Tibial nerve (tissue), 4 donors: ENCODE results near the gene MIPEP. TPM values are rescaled to one million over a fixed set of nuclear protein-coding genes. Genes with fewer than 3 reads are reported as not detected.

Source experiments
- DNase-seq, 2 donors: peaks; one replicate each; pipeline ENCODE4 v3.0.0-alpha.2; 2019; ENCODE audit warnings: low spot score in 2 of 2
- H3K27ac ChIP-seq, 4 donors: fragments of 200-600 bp; sonication (generic) in 3 of 4; one replicate each; pipeline ENCODE4 v1.5.1; 2017 to 2019; ENCODE audit warnings: mild to moderate bottlenecking in 1 of 4
- H3K27me3 ChIP-seq, 2 donors: fragments of 200-600 bp; sonication (generic) in 1 of 2; one replicate each; pipeline versions ENCODE4 v1.5.1 to v1.6.0; 2017 to 2019
- H3K36me3 ChIP-seq, 3 donors: fragments of 200-600 bp; sonication (generic); one replicate each; pipeline ENCODE4 v1.5.1; 2018 to 2019
- H3K4me1 ChIP-seq, 4 donors: fragments of 200-600 bp; sonication (generic) in 3 of 4; one replicate each; pipeline ENCODE4 v1.5.1; 2017 to 2019
- H3K4me3 ChIP-seq, 4 donors: fragments of 200-600 bp; sonication (generic) in 3 of 4; one replicate each; pipeline ENCODE4 v1.5.1; 2017 to 2019; ENCODE audit warnings: mild to moderate bottlenecking in 1 of 4, moderate library complexity in 1 of 4
- H3K9me3 ChIP-seq, 4 donors: fragments of 200-600 bp; sonication (generic) in 3 of 4; one replicate each; pipeline ENCODE4 v1.5.1; 2017 to 2019
- EP300 ChIP-seq, 2 donors: sonication (generic); formaldehyde crosslinking; IDR thresholded peaks; one replicate each; pipeline ENCODE4 v1.6.1; 2017; ENCODE audit warnings: antibody characterized with exemption in 2 of 2, mild to moderate bottlenecking in 1 of 2
- POLR2A ChIP-seq, 2 donors: fragments of 450-650 bp; IDR thresholded peaks; one replicate each; pipeline ENCODE4 v1.6.1; 2017; ENCODE audit warnings: antibody characterized with exemption in 2 of 2, mild to moderate bottlenecking in 2 of 2, moderate library complexity in 2 of 2
- WGBS, 2 donors: methylation state at CpG; one replicate each; pipeline ENCODE4 v1.1.5; 2018; 5-methylcytosine and 5-hydroxymethylcytosine counted together
- total RNA-seq, 4 donors: library from RNA; depleted of rRNA; stranded (reverse); fragments of >200 nt; gene quantifications; one replicate each; pipeline ENCODE4 v1.1.0, GENCODE V29; 2016
- TF ChIP-seq, protein P1 (sequence below), 5 experiments: fragments of 200-600 bp in 3 of 5; fragments of 450-650 bp in 2 of 5; sonication (generic) in 3 of 5; IDR thresholded peaks; one replicate each; pipeline ENCODE4 v1.5.1; 2016 to 2019; ENCODE audit warnings: antibody characterized with exemption in 5 of 5, mild to moderate bottlenecking in 3 of 5, moderate library complexity in 2 of 5

The MIPEP gene
- total RNA-seq, 4 donors from 2014 or later: 8.4 to 25.8 (median 16.4) TPM

DNA sequence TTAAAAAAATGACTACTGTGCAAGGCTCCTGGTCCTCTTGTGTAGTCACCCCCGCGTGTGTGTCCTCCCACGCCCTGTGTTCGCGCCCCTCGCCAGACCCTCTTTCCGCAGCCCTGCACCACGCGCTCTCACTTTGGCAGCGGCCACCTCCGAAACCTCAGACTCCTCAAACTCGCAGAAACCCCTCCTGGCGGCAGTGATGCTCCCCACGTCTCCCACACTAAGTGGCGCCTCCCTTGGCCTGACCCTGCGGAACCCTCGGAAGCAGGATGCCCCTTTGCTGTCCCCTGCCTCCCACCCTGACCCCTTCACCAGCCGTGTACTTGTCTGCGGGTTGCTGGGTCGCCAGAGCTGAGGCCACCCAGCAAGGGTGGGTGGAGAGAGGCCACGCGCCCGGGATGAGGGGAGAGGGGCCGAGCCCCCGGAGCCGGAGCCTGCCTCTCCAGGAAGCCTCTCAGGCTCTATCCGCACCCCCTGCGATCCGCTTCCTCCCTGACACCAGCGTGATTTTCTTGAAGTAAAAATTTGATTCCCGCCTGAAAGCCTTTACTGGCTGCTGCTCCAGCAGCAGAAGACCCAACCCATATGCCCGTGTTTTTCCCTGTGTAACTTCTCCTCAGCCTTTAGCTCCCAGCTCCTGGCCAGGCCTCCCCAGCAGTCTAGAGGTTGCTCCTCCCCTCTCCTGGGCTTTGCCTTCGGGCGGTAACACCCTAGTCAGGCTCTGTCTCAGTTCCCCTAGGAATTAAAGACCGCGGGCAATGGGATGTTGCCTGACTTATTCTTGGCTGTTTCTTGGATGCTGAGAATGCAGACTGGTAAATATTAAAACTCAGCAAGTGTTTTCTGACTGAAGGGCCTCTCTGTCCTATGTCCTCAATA, 55.2 kb downstream of the MIPEP start:
- H3K27ac ChIP-seq: no peak overlapping the region
- H3K36me3 ChIP-seq: peaks cover 0 to 30% (median 0%) of the 10 kb centered on the region in 3 donors
- no peak overlapping the region for H3K4me3 ChIP-seq
- no peaks in the 10 kb centered on the region for H3K9me3 ChIP-seq
- TF ChIP-seq, protein P1, sequence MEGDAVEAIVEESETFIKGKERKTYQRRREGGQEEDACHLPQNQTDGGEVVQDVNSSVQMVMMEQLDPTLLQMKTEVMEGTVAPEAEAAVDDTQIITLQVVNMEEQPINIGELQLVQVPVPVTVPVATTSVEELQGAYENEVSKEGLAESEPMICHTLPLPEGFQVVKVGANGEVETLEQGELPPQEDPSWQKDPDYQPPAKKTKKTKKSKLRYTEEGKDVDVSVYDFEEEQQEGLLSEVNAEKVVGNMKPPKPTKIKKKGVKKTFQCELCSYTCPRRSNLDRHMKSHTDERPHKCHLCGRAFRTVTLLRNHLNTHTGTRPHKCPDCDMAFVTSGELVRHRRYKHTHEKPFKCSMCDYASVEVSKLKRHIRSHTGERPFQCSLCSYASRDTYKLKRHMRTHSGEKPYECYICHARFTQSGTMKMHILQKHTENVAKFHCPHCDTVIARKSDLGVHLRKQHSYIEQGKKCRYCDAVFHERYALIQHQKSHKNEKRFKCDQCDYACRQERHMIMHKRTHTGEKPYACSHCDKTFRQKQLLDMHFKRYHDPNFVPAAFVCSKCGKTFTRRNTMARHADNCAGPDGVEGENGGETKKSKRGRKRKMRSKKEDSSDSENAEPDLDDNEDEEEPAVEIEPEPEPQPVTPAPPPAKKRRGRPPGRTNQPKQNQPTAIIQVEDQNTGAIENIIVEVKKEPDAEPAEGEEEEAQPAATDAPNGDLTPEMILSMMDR (IDR thresholded peaks at IDR 0.05): no peak
- TF ChIP-seq POLR2A (IDR thresholded peaks at IDR 0.05) (no peak), EP300 (IDR thresholded peaks at IDR 0.05) (no peak)
- H3K27me3 ChIP-seq: no peaks in the 10 kb centered on the region
- H3K4me1 ChIP-seq: peaks cover 0 to 4% (median 0%) of the 10 kb centered on the region in 4 donors
- DNase-seq: no peak
- 89 to 91% methylated on average over 36 of the region's 36 CpGs for WGBS, 2 donors

DNA sequence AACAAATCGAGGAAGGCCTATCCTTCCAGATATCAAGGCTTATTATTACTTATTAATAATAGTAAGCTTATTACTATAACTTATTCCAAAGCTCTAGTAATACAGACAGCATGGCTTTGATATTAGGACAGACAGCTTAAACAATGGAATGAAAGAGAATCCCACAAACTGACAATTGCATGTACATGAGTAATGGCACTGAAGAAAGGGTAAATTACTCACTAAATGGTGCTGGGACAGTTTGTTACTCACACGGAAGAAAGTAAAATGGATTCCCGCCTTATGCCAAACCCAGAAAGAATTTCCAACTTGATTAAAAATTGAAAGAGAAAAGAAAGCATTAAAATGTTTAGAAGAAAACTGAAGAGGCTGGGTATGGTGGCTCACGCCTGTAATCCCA, 60.3 kb downstream of the MIPEP start:
- no peak overlapping the region for H3K27ac ChIP-seq
- no peaks in the 10 kb centered on the region for H3K27me3 ChIP-seq
- peaks cover 0 to 6% (median 0%) of the 10 kb centered on the region in 3 donors for H3K36me3 ChIP-seq
- H3K9me3 ChIP-seq: no peaks in the 10 kb centered on the region
- H3K4me3 ChIP-seq: no peak overlapping the region
- no peak for DNase-seq
- WGBS, 2 donors: 80 to 88% methylated on average over 4 of the region's 4 CpGs
- no peak for TF ChIP-seq POLR2A (IDR thresholded peaks at IDR 0.05)
- TF ChIP-seq, protein P1 (IDR thresholded peaks at IDR 0.05): no peak
- no peak for TF ChIP-seq EP300 (IDR thresholded peaks at IDR 0.05)
- peaks cover 0 to 4% (median 0%) of the 10 kb centered on the region in 4 donors for H3K4me1 ChIP-seq

DNA sequence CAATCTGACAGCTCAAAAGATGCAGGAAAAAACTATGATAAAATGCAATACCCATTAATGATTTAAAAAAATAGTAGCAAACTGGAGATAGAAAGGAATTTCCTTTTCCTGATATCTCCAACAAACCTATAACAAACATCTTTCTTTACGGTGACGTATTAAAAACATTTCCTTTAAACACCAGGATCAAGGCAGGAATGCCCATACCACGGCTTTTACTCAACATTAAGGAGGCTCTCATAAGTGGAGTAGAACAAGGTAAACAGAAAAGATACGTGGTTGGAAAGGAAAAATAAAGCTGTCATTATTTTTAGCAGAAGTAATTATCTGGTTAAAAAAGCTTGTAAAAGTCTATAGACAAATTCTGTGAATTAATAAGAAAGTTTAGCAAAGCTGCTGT, 61.1 kb downstream of the MIPEP start:
- Histone ChIP-seq H3K36me3 (no peaks in the 10 kb centered on the region), H3K4me3 (no peak overlapping the region), H3K4me1 (peaks cover 0 to 4% (median 0%) of the 10 kb centered on the region in 4 donors), H3K27ac (no peak overlapping the region), H3K9me3 (no peaks in the 10 kb centered on the region), H3K27me3 (no peaks in the 10 kb centered on the region)
- 88 to 95% methylated on average over 4 of the region's 4 CpGs for WGBS, 2 donors
- DNase-seq: no peak
- TF ChIP-seq EP300 (IDR thresholded peaks at IDR 0.05): no peak

DNA sequence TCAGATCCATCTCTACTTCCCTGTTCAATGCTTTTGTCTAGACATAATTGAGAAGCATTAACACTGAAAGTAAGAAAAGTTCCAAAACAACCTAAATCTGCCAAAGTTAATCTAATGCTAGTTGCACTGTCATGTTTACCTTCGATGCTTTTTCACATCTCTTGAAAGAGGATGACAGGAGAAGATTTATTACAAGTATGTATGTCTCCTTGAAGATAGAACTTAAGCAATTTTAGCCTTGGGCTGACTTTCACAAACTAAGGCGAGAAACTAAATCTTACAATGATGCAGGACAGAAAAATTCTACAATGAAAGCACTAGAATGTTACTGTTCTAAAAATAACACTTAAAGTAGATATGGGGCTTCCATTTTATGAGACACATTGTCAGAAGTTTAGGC, 64.0 kb downstream of the MIPEP start:
- TF ChIP-seq EP300 (IDR thresholded peaks at IDR 0.05) (no peak), POLR2A (IDR thresholded peaks at IDR 0.05) (no peak)
- TF ChIP-seq, protein P1 (IDR thresholded peaks at IDR 0.05): no peak
- H3K27me3 ChIP-seq: no peaks in the 10 kb centered on the region
- H3K27ac ChIP-seq: no peak overlapping the region
- H3K9me3 ChIP-seq: no peaks in the 10 kb centered on the region
- H3K36me3 ChIP-seq: peaks cover 0 to 5% (median 0%) of the 10 kb centered on the region in 3 donors
- DNase-seq: no peak
- H3K4me3 ChIP-seq: no peak overlapping the region
- 90 to 95% methylated on average over 2 of the region's 2 CpGs for WGBS, 2 donors
- no peaks in the 10 kb centered on the region for H3K4me1 ChIP-seq

DNA sequence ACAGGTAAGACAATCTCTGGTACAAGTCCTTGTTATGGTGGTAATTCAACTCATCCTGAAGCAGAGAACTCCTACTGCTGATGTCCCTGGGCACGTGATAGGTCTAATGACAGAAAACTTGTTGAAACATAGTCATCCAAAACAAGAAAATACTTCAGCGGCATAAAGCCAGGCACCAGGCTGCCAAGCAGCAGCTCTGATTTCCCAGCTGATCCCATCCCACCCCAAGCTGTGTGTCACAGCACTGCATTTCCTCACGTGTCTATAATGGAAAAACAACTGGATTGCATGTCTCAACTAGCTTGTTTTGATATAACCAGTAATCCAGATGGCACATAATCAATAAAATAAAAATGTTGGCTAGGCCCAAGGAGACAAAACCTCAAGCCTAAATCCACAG, 64.8 kb downstream of the MIPEP start:
- WGBS, 2 donors: 83 to 92% methylated on average over 3 of the region's 3 CpGs
- H3K4me3 ChIP-seq: no peak overlapping the region
- no peaks in the 10 kb centered on the region for H3K4me1 ChIP-seq
- H3K36me3 ChIP-seq: peaks cover 0 to 5% (median 0%) of the 10 kb centered on the region in 3 donors
- no peak for DNase-seq
- H3K9me3 ChIP-seq: no peaks in the 10 kb centered on the region
- no peak overlapping the region for H3K27ac ChIP-seq
- no peaks in the 10 kb centered on the region for H3K27me3 ChIP-seq
- no peak for TF ChIP-seq EP300 (IDR thresholded peaks at IDR 0.05)
- no peak for TF ChIP-seq POLR2A (IDR thresholded peaks at IDR 0.05)
- TF ChIP-seq, protein P1 (IDR thresholded peaks at IDR 0.05): no peak
